Measurements from ENCODE around the gene KDM4C. TPM values are rescaled to one million over a fixed set of nuclear protein-coding genes. Genes with fewer than 3 reads are reported as not detected.

Gene KDM4C
- total and polyA plus RNA-seq, 4 donors, result 9.5 to 54.4 (median 28.3) TPM

Other genes starting within 250 kb of the KDM4C start
- gene GLDC, start 112.2 kb upstream of the KDM4C start, total RNA-seq, result 1 to 10 TPM in 1 of 2 donors, under 1 TPM in 1; 0.63 to 1.4 TPM
- gene GLDC, start 112.2 kb upstream of the KDM4C start, polyA plus RNA-seq, result under 1 TPM; 0.26 to 0.50 TPM